CD8-positive, alpha-beta memory T cell (primary cell): ENCODE measurements around the gene TNFRSF4. TPM values are rescaled to one million over a fixed set of nuclear protein-coding genes. Genes with fewer than 3 reads are reported as not detected.

Experiments
- CTCF ChIA-PET: fragments of 350-600 bp; sonication (Branson Sonifier 250); formaldehyde crosslinking; loops from one replicate; lab custom pipeline; 2021; ENCODE audit warnings: antibody characterized with exemption; lab: Charles Lee
- POLR2A ChIA-PET: fragments of 350-600 bp; sonication (Branson Sonifier 250); formaldehyde crosslinking; loops from one replicate; lab custom pipeline; 2021; ENCODE audit warnings: antibody characterized with exemption; lab: Charles Lee
- DNase-seq, 5 donors: peaks; one replicate each; pipeline versions ENCODE4 v3.0.0 to v3.0.0-alpha.2; 2020 to 2022; ENCODE audit warnings: mixed read lengths in 1 of 5
- H3K27ac ChIP-seq: one replicate; pipeline ENCODE4 v1.7.0; 2013; ENCODE audit warnings: low read depth, mild to moderate bottlenecking, low read length, moderate library complexity
- H3K27me3 ChIP-seq: 2 replicates; pipeline ENCODE4 v1.7.0; 2013; ENCODE audit warnings: low read length, mild to moderate bottlenecking; ENCODE audit not compliant: insufficient read depth, poor library complexity, severe bottlenecking
- H3K36me3 ChIP-seq: 2 replicates; pipeline ENCODE4 v1.7.0; 2013; ENCODE audit warnings: mild to moderate bottlenecking, low read length, moderate library complexity; ENCODE audit not compliant: insufficient read depth
- H3K4me1 ChIP-seq: 2 replicates; pipeline ENCODE4 v1.7.0; 2013; ENCODE audit warnings: mild to moderate bottlenecking, low read length, moderate library complexity; ENCODE audit not compliant: insufficient read depth
- H3K4me3 ChIP-seq: 2 replicates; pipeline ENCODE4 v1.7.0; 2013; ENCODE audit warnings: mild to moderate bottlenecking, low read length
- H3K9me3 ChIP-seq: 2 replicates; pipeline ENCODE4 v1.7.0; 2013; ENCODE audit warnings: mild to moderate bottlenecking, low read length
- H3K27ac Mint-ChIP-seq, 8 donors: one replicate each; pipeline ENCODE4 v1.8.0; 2020 to 2021; ENCODE audit warnings: mixed read lengths in 8 of 8, mild to moderate bottlenecking in 6 of 8, inconsistent platforms in 3 of 8, moderate library complexity in 3 of 8
- H3K27me3 Mint-ChIP-seq, 2 donors: one replicate each; pipeline ENCODE4 v1.8.0; 2020 to 2021; ENCODE audit warnings: mixed read lengths in 2 of 2, mild to moderate bottlenecking in 1 of 2, moderate library complexity in 1 of 2
- H3K36me3 Mint-ChIP-seq, 3 donors: one replicate each; pipeline ENCODE4 v1.8.0; 2020 to 2021; ENCODE audit warnings: mixed read lengths in 3 of 3, inconsistent platforms in 1 of 3, mild to moderate bottlenecking in 1 of 3
- H3K4me1 Mint-ChIP-seq, 3 donors: one replicate each; pipeline ENCODE4 v1.8.0; 2020 to 2021; ENCODE audit warnings: mixed read lengths in 3 of 3, inconsistent platforms in 1 of 3, mild to moderate bottlenecking in 1 of 3
- H3K4me3 Mint-ChIP-seq, 7 donors: one replicate each; pipeline ENCODE4 v1.8.0; 2020 to 2021; ENCODE audit warnings: mixed read lengths in 7 of 7, mild to moderate bottlenecking in 6 of 7, moderate library complexity in 4 of 7, inconsistent platforms in 2 of 7
- H3K9me3 Mint-ChIP-seq, 5 donors: one replicate each; pipeline ENCODE4 v1.8.0; 2020 to 2022; ENCODE audit warnings: mixed read lengths in 5 of 5, mild to moderate bottlenecking in 3 of 5, moderate library complexity in 2 of 5, inconsistent platforms in 1 of 5
- polyA plus RNA-seq: library from polyadenylated mRNA; unstranded; fragments of 300-500 nt; fragmentation: Illumina TruSeq; gene quantifications from one replicate; pipeline ENCODE4 v1.2.3, GENCODE V29; 2021
- total RNA-seq, 2 experiments: library from RNA; stranded (reverse); gene quantifications; one replicate each; pipeline ENCODE4 v1.2.3, GENCODE V29; 2021

Gene TNFRSF4
- total and polyA plus RNA-seq, 3 experiments from 2014 or later: 1.9 to 193 (median 180) TPM

DNA sequence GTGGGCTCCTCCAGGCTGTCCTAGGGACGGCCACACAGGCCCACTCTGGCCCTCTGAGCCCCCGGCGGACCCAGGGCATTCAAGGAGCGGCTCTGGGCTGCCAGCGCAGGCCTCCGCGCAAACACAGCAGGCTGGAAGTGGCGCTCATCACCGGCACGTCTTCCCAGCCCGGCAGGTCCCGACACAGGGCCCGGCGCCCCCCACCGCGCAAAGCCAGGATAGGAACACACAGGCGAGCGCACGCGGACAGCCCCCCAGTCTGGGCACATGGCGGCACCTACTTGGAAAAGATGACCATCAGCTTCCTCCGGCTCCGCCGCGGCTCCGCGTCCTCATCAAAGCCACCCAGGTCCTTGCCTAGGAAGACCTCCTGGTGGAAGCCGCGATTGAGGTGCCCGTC lies 14.2 kb upstream of the TNFRSF4 start:
- Histone ChIP-seq H3K4me1 (peaks cover 25% of the 10 kb centered on the region), H3K27ac (no peak overlapping the region), H3K9me3 (no peaks in the 10 kb centered on the region), H3K4me3 (no peak overlapping the region), H3K27me3 (no peaks in the 10 kb centered on the region), H3K36me3 (peaks cover 15% of the 10 kb centered on the region)
- Mint-ChIP-seq H3K4me1 (peaks cover 18 to 34% (median 20%) of the 10 kb centered on the region in 3 donors), H3K27ac (no peak overlapping the region), H3K27me3 (no peaks in the 10 kb centered on the region), H3K4me3 (no peak overlapping the region), H3K36me3 (peaks cover 0 to 64% (median 8%) of the 10 kb centered on the region in 3 donors), H3K9me3 (no peaks in the 10 kb centered on the region)
- POLR2A ChIA-PET: no interaction called here
- DNase-seq: no peak
- CTCF ChIA-PET: no interaction called here

DNA sequence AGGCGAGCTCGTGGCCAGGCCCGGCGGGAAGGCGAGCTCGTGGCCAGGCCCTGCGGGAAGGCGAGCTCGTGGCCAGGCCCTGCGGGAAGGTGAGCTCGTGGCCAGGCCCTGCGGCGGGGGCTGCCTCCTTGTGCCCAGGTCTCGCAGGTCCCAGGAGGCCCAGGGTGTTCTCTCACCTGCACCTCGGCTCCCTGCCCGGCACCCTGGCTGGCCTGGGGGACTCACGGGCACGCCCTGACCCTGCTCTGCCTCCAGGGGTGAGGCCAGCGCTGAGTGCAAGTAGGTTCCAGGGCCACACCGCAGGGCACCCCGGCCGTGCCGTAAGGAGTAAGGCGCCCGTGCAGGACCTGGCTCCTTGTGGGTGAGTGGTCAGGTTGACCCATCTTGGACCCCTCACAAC lies 13.4 kb upstream of the TNFRSF4 start:
- ChIA-PET POLR2A (no interaction called here), CTCF (no interaction called here)
- Histone ChIP-seq H3K4me3 (no peak overlapping the region), H3K4me1 (peaks cover 19% of the 10 kb centered on the region), H3K27me3 (no peaks in the 10 kb centered on the region), H3K36me3 (peaks cover 23% of the 10 kb centered on the region), H3K9me3 (no peaks in the 10 kb centered on the region), H3K27ac (no peak overlapping the region)
- Mint-ChIP-seq H3K36me3 (peaks cover 0 to 72% (median 12%) of the 10 kb centered on the region in 3 donors), H3K4me1 (peaks cover 18 to 34% (median 25%) of the 10 kb centered on the region in 3 donors), H3K27me3 (no peaks in the 10 kb centered on the region), H3K27ac (no peak overlapping the region), H3K4me3 (no peak overlapping the region), H3K9me3 (no peaks in the 10 kb centered on the region)
- no peak for DNase-seq

DNA sequence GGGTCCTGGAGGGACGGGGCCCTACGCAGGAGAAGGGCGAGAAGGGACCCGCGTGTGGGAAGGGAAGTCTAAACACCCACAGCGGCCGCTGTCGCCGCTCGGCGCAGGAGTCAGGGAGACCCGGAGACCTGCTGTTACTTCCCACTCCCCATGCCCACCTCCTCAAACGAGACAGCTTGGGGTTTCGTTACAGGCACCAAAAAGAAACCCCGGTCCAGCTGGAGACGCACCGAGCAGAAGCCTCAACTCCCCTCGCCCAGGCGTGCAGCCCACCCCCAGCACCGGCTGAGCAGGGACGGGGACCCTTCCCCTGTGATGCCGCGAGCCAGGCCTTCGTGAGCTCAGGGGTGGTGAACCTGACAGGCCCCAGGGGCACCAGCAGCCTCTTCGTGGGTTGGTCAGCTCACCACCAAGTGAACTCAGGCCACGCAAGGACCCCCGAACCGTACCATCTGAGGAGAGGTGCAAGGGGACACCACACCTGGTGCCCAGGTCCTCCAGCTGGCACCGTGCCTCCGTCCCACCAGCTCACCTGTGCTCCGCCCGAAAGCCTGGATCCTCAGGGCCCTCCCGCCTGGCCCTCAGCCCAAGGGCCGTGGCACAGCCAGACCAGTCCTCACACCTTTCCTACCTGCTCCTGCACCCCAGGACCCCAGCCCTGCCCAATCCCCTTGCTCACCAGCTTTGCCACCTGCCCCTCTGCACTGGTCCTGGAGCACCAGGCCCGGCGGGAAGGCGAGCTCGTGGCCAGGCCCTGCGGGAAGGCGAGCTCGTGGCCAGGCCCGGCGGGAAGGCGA lies 12.8 kb upstream of the TNFRSF4 start:
- no peak for DNase-seq
- H3K4me3 Mint-ChIP-seq: no peak overlapping the region
- ChIA-PET CTCF (interaction anchor here (0.9 kb wide), 1 partner anchor 104 kb away, joined by 3 read pairs; no protein-coding TSS in a partner anchor), POLR2A (no interaction called here)
- Histone ChIP-seq H3K9me3 (no peaks in the 10 kb centered on the region), H3K27ac (no peak overlapping the region), H3K4me3 (no peak overlapping the region), H3K4me1 (peaks cover 19% of the 10 kb centered on the region), H3K27me3 (no peaks in the 10 kb centered on the region), H3K36me3 (peaks cover 28% of the 10 kb centered on the region)
- no peaks in the 10 kb centered on the region for H3K9me3 Mint-ChIP-seq
- H3K27me3 Mint-ChIP-seq: no peaks in the 10 kb centered on the region
- H3K27ac Mint-ChIP-seq: no peak overlapping the region
- H3K36me3 Mint-ChIP-seq: peaks cover 0 to 76% (median 12%) of the 10 kb centered on the region in 3 donors
- peaks cover 18 to 34% (median 25%) of the 10 kb centered on the region in 3 donors for H3K4me1 Mint-ChIP-seq

DNA sequence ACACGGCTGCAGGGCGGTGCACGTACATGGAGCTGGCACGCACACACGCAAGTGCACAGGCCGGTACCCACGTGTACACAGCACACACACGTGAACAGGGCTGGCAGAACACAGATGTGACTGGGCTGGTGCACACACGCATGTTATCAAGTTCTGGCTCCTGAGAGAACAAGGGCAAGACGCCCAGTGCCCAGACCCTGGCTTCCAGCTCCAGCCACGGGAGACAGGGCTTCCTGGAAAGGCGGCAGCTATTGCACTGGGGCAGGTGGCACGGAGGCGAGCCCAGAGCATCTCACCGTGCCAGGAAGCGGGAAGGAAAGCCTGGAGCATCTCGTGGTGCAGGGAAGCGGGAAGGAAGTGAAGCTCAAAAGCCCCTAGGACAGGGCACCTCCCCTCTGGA lies 12.0 kb upstream of the TNFRSF4 start:
- H3K27ac Mint-ChIP-seq: peak overlapping the region in 2 of 8 donors; percentile 54 to 86
- H3K9me3 Mint-ChIP-seq: no peaks in the 10 kb centered on the region
- H3K27me3 ChIP-seq: no peaks in the 10 kb centered on the region
- ChIA-PET POLR2A (no interaction called here), CTCF (interaction anchor here (0.9 kb wide), 1 partner anchor 104 kb away, joined by 3 read pairs; no protein-coding TSS in a partner anchor)
- H3K4me1 Mint-ChIP-seq: peaks cover 14 to 29% (median 22%) of the 10 kb centered on the region in 3 donors
- peaks cover 16% of the 10 kb centered on the region for H3K4me1 ChIP-seq
- no peak overlapping the region for H3K4me3 ChIP-seq
- no peak for DNase-seq
- peaks cover 0 to 79% (median 12%) of the 10 kb centered on the region in 3 donors for H3K36me3 Mint-ChIP-seq
- H3K36me3 ChIP-seq: peaks cover 31% of the 10 kb centered on the region
- H3K4me3 Mint-ChIP-seq: peak overlapping the region in 2 of 7 donors; percentile 27 to 52
- no peak overlapping the region for H3K27ac ChIP-seq
- H3K9me3 ChIP-seq: no peaks in the 10 kb centered on the region
- H3K27me3 Mint-ChIP-seq: no peaks in the 10 kb centered on the region

DNA sequence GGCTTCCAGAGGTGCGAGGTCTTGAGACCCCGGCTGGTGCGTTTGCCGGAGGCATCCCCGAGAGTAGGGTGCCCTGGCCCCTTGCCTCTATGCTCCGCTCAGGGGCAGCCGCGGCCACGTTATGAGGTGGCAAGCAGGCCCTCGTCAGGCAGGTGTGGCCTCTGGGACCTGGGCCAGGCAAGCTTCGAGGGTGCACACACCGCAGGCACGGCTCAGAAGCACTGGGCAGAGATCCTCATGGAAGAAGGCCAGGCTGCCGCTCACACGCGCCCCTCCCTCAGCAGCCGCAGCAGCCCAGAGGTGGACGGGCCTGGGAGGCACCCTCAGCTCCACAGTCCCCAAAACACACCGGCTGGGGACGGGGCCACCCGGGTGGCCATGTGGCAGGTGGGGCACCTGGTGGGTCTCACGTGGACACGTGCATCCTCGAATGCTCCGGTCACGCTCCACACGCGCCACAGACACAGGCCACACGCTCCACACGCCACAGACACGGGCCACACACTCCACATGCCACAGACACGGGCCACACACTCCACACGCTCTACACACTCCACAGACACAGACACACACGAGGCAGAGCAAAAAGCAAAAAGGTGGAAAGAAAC lies 11.4 kb upstream of the TNFRSF4 start:
- Histone ChIP-seq H3K9me3 (no peaks in the 10 kb centered on the region), H3K4me3 (no peak overlapping the region), H3K27ac (no peak overlapping the region), H3K36me3 (peaks cover 37% of the 10 kb centered on the region), H3K27me3 (no peaks in the 10 kb centered on the region), H3K4me1 (peaks cover 10% of the 10 kb centered on the region)
- H3K4me1 Mint-ChIP-seq: peaks cover 10 to 26% (median 18%) of the 10 kb centered on the region in 3 donors
- no peaks in the 10 kb centered on the region for H3K9me3 Mint-ChIP-seq
- ChIA-PET POLR2A (no interaction called here), CTCF (no interaction called here)
- peak overlapping the region in 2 of 8 donors; percentile 54 to 86 for H3K27ac Mint-ChIP-seq
- no peaks in the 10 kb centered on the region for H3K27me3 Mint-ChIP-seq
- peaks cover 0 to 80% (median 17%) of the 10 kb centered on the region in 3 donors for H3K36me3 Mint-ChIP-seq
- DNase-seq: no peak
- peak overlapping the region in 1 of 7 donors; percentile 27 for H3K4me3 Mint-ChIP-seq

DNA sequence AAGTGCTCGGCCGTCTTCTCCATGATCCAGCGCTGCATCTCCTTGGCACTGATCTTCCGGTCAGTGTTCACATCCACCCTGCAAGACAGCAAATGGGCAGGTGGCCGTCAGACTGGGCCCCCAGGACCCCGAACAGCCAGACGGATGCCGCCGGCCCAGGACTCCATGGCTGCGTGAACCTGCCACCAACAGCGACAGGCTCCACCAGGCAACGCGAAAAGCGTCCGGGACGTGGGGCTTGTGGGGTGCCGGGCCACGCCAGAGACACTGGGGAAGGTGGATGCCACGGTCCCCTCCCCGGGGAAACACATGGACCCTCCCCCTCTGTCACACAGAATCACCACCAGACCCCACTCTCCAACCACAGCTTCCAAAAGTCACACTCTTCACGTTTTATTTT lies 9.9 kb upstream of the TNFRSF4 start:
- CTCF ChIA-PET: no interaction called here
- H3K27ac ChIP-seq: no peak overlapping the region
- no peak overlapping the region for H3K4me3 ChIP-seq
- Mint-ChIP-seq H3K4me1 (peaks cover 3 to 15% (median 11%) of the 10 kb centered on the region in 3 donors), H3K9me3 (no peaks in the 10 kb centered on the region), H3K27me3 (no peaks in the 10 kb centered on the region), H3K4me3 (no peak overlapping the region), H3K27ac (peak overlapping the region in 1 of 8 donors; percentile 91), H3K36me3 (peaks cover 0 to 78% (median 16%) of the 10 kb centered on the region in 3 donors)
- DNase-seq: no peak
- H3K9me3 ChIP-seq: no peaks in the 10 kb centered on the region
- POLR2A ChIA-PET: no interaction called here
- peaks cover 36% of the 10 kb centered on the region for H3K36me3 ChIP-seq
- H3K4me1 ChIP-seq: no peaks in the 10 kb centered on the region
- H3K27me3 ChIP-seq: no peaks in the 10 kb centered on the region

DNA sequence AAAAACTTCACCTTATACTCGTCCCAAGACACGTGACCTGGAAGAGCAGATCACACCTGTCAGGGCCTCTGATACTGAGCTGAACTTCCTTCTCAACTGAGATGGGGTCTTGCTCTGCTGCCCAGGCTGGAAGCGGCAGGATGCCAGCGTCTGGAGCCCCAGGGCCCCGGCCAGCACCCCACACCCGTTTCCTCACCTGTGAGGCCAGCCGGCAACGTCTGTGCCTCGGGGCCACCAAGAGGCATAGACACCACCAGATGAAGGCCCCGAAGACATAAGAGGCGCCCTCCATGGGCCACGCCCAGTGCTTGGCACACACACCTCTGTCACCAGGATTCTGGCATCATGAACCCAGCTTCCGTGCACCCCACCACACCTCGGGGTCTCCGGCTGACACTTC lies 9.4 kb upstream of the TNFRSF4 start:
- ChIA-PET CTCF (no interaction called here), POLR2A (no interaction called here)
- H3K27me3 ChIP-seq: no peaks in the 10 kb centered on the region
- H3K4me3 ChIP-seq: no peak overlapping the region
- H3K27me3 Mint-ChIP-seq: no peaks in the 10 kb centered on the region
- DNase-seq: no peak
- peak overlapping the region in 1 of 7 donors; percentile 33 for H3K4me3 Mint-ChIP-seq
- H3K4me1 Mint-ChIP-seq: peaks cover 3 to 11% (median 9%) of the 10 kb centered on the region in 3 donors
- peaks cover 0 to 78% (median 16%) of the 10 kb centered on the region in 3 donors for H3K36me3 Mint-ChIP-seq
- no peak overlapping the region for H3K27ac Mint-ChIP-seq
- H3K36me3 ChIP-seq: peaks cover 40% of the 10 kb centered on the region
- H3K9me3 Mint-ChIP-seq: no peaks in the 10 kb centered on the region
- H3K4me1 ChIP-seq: no peaks in the 10 kb centered on the region
- no peaks in the 10 kb centered on the region for H3K9me3 ChIP-seq
- H3K27ac ChIP-seq: no peak overlapping the region
